Stimulated activated CD4-positive, alpha-beta T cell treated with anti-CD3 and anti-CD28 coated beads, Interleukin-15, amount 100 ng/mL, for 24 hours (primary cell): ENCODE measurements around the gene HDAC4.

Source experiments
- DNase-seq: peaks from one replicate; pipeline ENCODE4 v3.0.0-alpha.2; 2020

Gene HDAC4

GRCh38 chr2:239305771-239306170 is 95.0 kb downstream of the HDAC4 start:
- DNase-seq, result no peak

GRCh38 chr2:239305222-239305575 is 95.6 kb downstream of the HDAC4 start:
- DNase-seq, result no peak

- no peak for DNase-seq
Measured at GRCh38 chr2:239304533-239305221, 96.1 kb downstream of the HDAC4 start.

GRCh38 chr2:239303711-239304532 is 96.9 kb downstream of the HDAC4 start:
- no peak for DNase-seq

- no peak for DNase-seq
Measured at GRCh38 chr2:239302808-239303557, 97.8 kb downstream of the HDAC4 start.

GRCh38 chr2:239302083-239302807 is 98.6 kb downstream of the HDAC4 start:
- DNase-seq, result no peak

GRCh38 chr2:239300871-239301735 is 99.7 kb downstream of the HDAC4 start:
- DNase-seq, result no peak

GRCh38 chr2:239300242-239300641 is 100.6 kb downstream of the HDAC4 start:
- DNase-seq, result no peak

- DNase-seq, result no peak
Measured at GRCh38 chr2:239299218-239299939, 101.4 kb downstream of the HDAC4 start.

GRCh38 chr2:239298116-239298804 is 102.6 kb downstream of the HDAC4 start:
- peak; percentile 79 for DNase-seq

GRCh38 chr2:239297142-239298004 is 103.4 kb downstream of the HDAC4 start:
- DNase-seq, result no peak

GRCh38 chr2:239296020-239296932 is 104.5 kb downstream of the HDAC4 start:
- no peak for DNase-seq

GRCh38 chr2:239295377-239296019 is 105.3 kb downstream of the HDAC4 start:
- no peak for DNase-seq

GRCh38 chr2:239294571-239295054 is 106.2 kb downstream of the HDAC4 start:
- no peak for DNase-seq

- DNase-seq, result peak; percentile 77
Measured at GRCh38 chr2:239293775-239294430, 106.9 kb downstream of the HDAC4 start.

GRCh38 chr2:239292959-239293774 is 107.7 kb downstream of the HDAC4 start:
- no peak for DNase-seq
